Measurements from ENCODE around the gene MCRIP2. TPM values are rescaled to one million over a fixed set of nuclear protein-coding genes. Genes with fewer than 3 reads are reported as not detected.

Gene MCRIP2
- total RNA-seq, 1 experiment from 2014 or later: 44.6 TPM

DNA sequence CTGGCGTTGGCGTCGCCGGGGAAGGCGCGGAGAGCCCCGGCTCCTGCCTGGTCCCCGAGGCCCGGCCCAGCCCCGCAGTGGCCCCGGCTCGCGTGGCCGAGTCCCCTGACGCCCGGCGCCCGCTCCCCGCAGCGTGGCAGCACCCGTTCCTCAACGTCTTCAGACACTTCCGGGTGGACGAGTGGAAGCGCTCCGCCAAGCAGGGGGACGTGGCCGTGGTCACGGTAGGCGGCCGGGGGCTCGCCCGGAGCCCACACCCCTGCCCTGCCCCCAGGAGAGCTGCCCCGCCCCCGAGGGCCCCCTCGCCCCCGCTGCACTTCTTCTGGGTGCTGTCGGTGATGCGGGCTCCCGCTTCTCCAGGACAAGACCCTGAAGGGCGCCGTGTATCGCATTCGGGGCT, 8.0 kb downstream of the MCRIP2 start:
- peaks cover 8% of the 10 kb centered on the region for H3K4me1 Mint-ChIP-seq (ENCODE audit: insufficient read depth, unreplicated experiment)
- intact Hi-C loops (cut with micrococcal nuclease): loop anchor here (2.0 kb wide), 1 partner anchor 61 kb away; no protein-coding TSS in a partner anchor
- CTCF ChIA-PET: interaction anchor here (0.6 to 1.5 kb wide), 2 partner anchors 18 to 53 kb away, joined by 3 to 7 read pairs; partner anchors contain the start of gene RHOT2
- no peak for DNase-seq (ENCODE audit: unreplicated experiment)
- H3K4me3 Mint-ChIP-seq (ENCODE audit: unreplicated experiment): peak overlapping the region; percentile 71
- TF ChIP-seq, protein P1, sequence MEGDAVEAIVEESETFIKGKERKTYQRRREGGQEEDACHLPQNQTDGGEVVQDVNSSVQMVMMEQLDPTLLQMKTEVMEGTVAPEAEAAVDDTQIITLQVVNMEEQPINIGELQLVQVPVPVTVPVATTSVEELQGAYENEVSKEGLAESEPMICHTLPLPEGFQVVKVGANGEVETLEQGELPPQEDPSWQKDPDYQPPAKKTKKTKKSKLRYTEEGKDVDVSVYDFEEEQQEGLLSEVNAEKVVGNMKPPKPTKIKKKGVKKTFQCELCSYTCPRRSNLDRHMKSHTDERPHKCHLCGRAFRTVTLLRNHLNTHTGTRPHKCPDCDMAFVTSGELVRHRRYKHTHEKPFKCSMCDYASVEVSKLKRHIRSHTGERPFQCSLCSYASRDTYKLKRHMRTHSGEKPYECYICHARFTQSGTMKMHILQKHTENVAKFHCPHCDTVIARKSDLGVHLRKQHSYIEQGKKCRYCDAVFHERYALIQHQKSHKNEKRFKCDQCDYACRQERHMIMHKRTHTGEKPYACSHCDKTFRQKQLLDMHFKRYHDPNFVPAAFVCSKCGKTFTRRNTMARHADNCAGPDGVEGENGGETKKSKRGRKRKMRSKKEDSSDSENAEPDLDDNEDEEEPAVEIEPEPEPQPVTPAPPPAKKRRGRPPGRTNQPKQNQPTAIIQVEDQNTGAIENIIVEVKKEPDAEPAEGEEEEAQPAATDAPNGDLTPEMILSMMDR (IDR thresholded peaks at IDR 0.05; ENCODE audit: unreplicated experiment): no peak
- POLR2A ChIA-PET: interaction anchor here (0.6 to 2.8 kb wide), 10 partner anchors 13 to 122 kb away, joined by 3 to 17 read pairs (median 6); partner anchors contain the start of genes CAPN15, JMJD8, METTL26 and RHBDL1
- peaks cover 28% of the 10 kb centered on the region for H3K36me3 Mint-ChIP-seq (ENCODE audit: insufficient read depth, unreplicated experiment)
- H3K27me3 Mint-ChIP-seq (ENCODE audit: insufficient read depth, unreplicated experiment): no peaks in the 10 kb centered on the region
- no peaks in the 10 kb centered on the region for H3K9me3 Mint-ChIP-seq (ENCODE audit: unreplicated experiment)
- BruUV-seq (replicated peaks): no TSS peak
- peak overlapping the region; percentile 69 for H3K27ac Mint-ChIP-seq (ENCODE audit: low read depth, unreplicated experiment)

DNA sequence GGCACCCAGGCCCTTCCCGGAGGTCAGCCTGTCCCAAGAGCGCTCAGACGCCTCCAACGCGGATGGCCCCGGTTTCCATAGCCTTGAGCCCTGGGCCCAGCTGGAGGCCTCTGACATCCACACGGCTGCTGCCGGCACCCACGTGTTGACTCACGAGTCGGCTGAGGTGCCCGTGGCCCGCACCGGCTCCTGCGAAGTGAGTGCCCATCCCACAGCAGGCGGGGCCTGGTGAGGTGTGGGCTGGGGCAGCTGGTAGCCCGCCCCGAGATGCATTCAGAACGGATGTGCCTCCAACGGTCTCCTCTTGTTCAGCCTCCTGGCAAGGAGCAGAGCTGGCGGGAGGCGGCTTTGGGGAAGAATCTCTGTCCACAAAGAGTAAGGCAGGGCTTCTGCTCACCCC, 10.2 kb downstream of the MCRIP2 start:
- intact Hi-C loops (cut with micrococcal nuclease): no loop called here

DNA sequence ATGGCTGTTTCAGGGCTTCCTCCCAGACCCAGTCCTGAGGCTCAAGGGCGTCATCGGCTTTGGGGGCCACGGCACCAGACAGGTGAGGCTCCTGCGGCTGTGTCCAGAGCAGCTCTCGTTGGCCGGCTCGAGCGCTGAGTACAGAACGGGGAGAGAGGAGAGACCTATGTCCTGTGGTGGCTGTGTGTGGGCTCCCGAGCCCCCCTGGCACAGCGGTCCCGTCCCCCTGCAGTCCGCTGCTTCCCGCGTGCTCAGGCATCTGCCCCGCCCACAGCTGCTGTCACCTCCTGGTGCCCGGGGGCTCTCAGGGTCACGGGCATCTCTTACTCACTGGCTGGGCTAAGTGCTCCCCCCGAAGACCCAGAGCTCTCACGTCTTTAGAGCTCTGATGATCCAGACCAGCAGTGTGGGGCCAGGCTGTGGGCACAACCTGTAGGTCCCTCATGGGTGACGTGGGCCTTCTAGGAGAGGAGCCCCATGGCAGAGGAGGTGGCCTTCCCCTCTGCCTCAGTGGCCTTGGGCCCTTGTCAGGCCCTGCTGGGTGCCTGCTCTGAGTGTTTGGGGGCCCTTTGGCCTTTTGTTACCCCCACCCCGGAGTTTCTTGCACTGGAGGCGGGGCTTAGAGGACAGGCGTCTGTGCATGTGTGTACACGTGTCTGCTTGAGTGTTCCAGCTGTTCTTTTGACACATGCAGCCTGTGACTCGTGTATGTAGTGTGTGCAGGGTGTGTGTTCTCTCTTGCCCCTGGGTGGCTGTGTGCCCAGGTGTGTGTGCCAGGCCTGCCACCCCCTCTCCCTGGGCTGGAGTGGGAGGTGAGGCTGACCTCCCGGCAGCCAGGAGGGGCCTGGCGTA, 11.1 kb downstream of the MCRIP2 start:
- Mint-ChIP-seq H3K4me1 (ENCODE audit: insufficient read depth, unreplicated experiment) (peaks cover 5% of the 10 kb centered on the region), H3K27me3 (ENCODE audit: insufficient read depth, unreplicated experiment) (no peaks in the 10 kb centered on the region), H3K4me3 (ENCODE audit: unreplicated experiment) (no peak overlapping the region), H3K27ac (ENCODE audit: low read depth, unreplicated experiment) (no peak overlapping the region), H3K9me3 (ENCODE audit: unreplicated experiment) (no peaks in the 10 kb centered on the region), H3K36me3 (ENCODE audit: insufficient read depth, unreplicated experiment) (peaks cover 27% of the 10 kb centered on the region)
- ChIA-PET POLR2A (no interaction called here), CTCF (interaction anchor here (0.7 to 1.2 kb wide), 4 partner anchors 10 to 31 kb away, joined by 3 read pairs; no protein-coding TSS in a partner anchor)
- DNase-seq (ENCODE audit: unreplicated experiment): no peak
- BruUV-seq (replicated peaks): no TSS peak
- TF ChIP-seq, protein P1 (IDR thresholded peaks at IDR 0.05; ENCODE audit: unreplicated experiment): no peak
- intact Hi-C loops (cut with micrococcal nuclease): no loop called here

More for the DNA sequence above, 10.2 kb downstream of the MCRIP2 start:
- H3K4me3 Mint-ChIP-seq (ENCODE audit: unreplicated experiment): no peak overlapping the region
- POLR2A ChIA-PET: no interaction called here
- no peak for DNase-seq (ENCODE audit: unreplicated experiment)
- CTCF ChIA-PET: interaction anchor here (0.7 to 1.2 kb wide), 2 partner anchors 9 to 16 kb away, joined by 3 read pairs; no protein-coding TSS in a partner anchor
- no peaks in the 10 kb centered on the region for H3K9me3 Mint-ChIP-seq (ENCODE audit: unreplicated experiment)
- peaks cover 5% of the 10 kb centered on the region for H3K4me1 Mint-ChIP-seq (ENCODE audit: insufficient read depth, unreplicated experiment)
- TF ChIP-seq, protein P1 (IDR thresholded peaks at IDR 0.05; ENCODE audit: unreplicated experiment): no peak
- H3K27ac Mint-ChIP-seq (ENCODE audit: low read depth, unreplicated experiment): no peak overlapping the region
- H3K27me3 Mint-ChIP-seq (ENCODE audit: insufficient read depth, unreplicated experiment): no peaks in the 10 kb centered on the region
- H3K36me3 Mint-ChIP-seq (ENCODE audit: insufficient read depth, unreplicated experiment): peaks cover 26% of the 10 kb centered on the region
- BruUV-seq (replicated peaks): no TSS peak

DNA sequence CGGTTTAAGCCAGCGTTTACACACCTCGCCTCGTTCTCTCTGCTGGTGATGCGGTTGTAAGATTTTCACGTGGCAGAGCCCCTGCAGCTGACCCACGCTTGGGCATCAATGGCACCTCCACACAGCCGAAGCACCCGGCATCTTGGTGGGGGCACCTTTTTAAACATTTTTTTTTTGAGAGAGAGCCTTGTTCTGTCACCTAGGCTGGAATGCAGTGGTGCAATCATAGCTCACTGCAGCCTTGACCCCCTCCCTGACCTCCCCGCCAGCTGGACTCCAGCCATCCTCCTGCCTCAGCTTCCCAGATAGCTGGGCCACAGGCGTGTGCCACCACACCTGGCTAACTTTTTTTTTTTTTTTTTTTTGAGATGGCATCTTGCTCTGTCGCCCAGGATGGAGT, 12.4 kb downstream of the MCRIP2 start:
- Mint-ChIP-seq H3K4me3 (ENCODE audit: unreplicated experiment) (no peak overlapping the region), H3K27ac (ENCODE audit: low read depth, unreplicated experiment) (no peak overlapping the region), H3K27me3 (ENCODE audit: insufficient read depth, unreplicated experiment) (no peaks in the 10 kb centered on the region), H3K9me3 (ENCODE audit: unreplicated experiment) (no peaks in the 10 kb centered on the region), H3K4me1 (ENCODE audit: insufficient read depth, unreplicated experiment) (peaks cover 5% of the 10 kb centered on the region), H3K36me3 (ENCODE audit: insufficient read depth, unreplicated experiment) (peaks cover 20% of the 10 kb centered on the region)
- TF ChIP-seq, protein P1 (IDR thresholded peaks at IDR 0.05; ENCODE audit: unreplicated experiment): no peak
- ChIA-PET CTCF (no interaction called here), POLR2A (interaction anchor here (0.6 to 0.9 kb wide), 2 partner anchors 8 to 125 kb away, joined by 3 to 4 read pairs; no protein-coding TSS in a partner anchor)
- no peak for DNase-seq (ENCODE audit: unreplicated experiment)
- no TSS peak for BruUV-seq (replicated peaks)
- intact Hi-C loops (cut with micrococcal nuclease): no loop called here
